Measurements from ENCODE around the gene USP20.

USP20 gene

DNA sequence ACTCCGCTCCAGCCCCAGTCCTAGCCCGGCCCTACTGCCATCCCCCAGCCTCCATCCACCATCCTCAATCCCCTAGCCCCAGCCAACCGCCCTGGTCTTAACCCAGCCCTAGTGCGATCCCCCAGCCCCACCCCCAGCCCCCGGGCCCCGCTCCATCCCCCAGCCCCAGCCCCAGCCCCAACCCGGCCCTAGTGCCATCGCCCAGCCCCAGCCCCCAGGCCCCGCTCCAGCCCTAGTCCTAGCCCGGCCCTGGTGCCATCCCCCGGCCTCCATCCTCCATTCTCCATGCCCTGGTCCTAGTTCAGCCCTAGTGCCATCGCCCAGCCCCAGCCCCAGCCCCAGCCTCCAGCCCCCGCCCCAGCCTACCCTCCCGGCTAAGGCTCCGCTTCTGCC lies 11.7 kb upstream of the USP20 start:
- no peak for DNase-seq (ENCODE audit: low read depth in 2 of 2)

- DNase-seq (ENCODE audit: low read depth in 2 of 2), result peak; percentile 80 to 86
Observed at GRCh38 chr9:129823935-129824601, 11.2 kb upstream of the USP20 start, which contains the start of gene TOR1A. Gene TOR1A, minus strand, starts transcription at chr9:129824136. Its CDS starts 51 bp downstream, at chr9:129824085.

DNA sequence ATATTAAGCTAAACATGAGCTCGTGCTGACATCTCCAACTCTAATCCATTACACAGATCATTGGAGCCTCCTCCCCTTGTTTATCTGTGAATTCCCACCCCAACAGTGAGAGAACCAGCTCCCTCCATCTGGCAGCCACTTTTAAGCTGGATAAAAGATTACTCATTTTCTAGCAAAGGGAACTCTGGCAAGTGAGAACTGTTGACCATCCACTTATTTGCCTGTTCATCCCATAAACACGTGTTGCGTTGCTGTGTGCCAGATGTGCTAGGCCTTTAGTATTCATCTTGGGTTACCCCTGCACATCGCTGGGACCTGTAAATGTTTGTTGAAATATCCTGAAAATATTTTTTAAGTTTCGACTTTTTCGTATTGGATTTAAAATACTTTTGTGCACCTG lies 8.9 kb upstream of the USP20 start:
- DNase-seq (ENCODE audit: low read depth in 2 of 2), result no peak

GRCh38 chr9:129826759-129827158 lies 8.5 kb upstream of the USP20 start:
- DNase-seq (ENCODE audit: low read depth in 2 of 2), result no peak

- no peak for DNase-seq (ENCODE audit: low read depth in 2 of 2)
Observed at GRCh38 chr9:129828051-129828450, 7.2 kb upstream of the USP20 start.

DNA sequence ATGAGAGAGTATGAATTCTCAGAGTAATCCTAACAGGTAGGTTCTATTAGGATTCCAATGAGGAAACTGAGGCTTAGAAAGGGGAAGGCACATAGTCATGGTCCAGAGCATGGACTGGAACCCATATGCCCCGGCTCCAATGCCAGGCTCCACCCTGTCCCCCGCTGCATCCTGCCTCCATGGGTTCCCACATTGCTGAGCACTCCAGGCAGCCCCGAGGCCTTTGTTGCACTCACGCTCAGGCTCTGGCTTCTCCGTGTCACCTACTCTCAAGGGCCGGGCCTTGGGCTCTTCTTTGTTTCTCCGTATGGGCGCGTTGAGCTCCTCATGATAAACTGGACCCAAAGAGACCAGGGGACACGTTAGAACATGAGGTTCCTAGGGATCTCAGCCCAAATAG lies 6.3 kb upstream of the USP20 start:
- DNase-seq (ENCODE audit: low read depth in 2 of 2), result no peak

DNA sequence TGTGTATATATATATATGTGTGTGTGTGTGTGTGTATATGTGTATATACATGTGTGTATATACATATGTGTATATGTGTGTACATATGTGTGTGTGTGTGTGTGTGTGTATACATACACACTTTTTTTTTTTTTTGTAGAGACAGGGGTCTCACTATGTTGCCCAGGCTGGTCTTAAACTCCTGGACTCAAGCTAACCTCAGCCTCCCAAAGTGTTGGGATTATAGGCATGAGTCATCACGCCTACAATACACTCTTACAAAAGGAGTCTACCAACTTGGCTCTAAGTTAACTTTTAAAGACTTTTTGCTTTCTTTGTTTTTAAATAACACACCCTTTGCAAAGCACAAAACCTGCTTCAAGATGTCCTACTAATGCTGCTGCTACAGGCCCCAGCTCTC lies 2.3 kb upstream of the USP20 start:
- no peak for DNase-seq (ENCODE audit: low read depth in 2 of 2)

- no peak for DNase-seq (ENCODE audit: low read depth in 2 of 2)
Observed at GRCh38 chr9:129834489-129835127, 650 bp upstream of the USP20 start.

GRCh38 chr9:129835860-129836223 lies 584 bp downstream of the USP20 start:
- no peak for DNase-seq (ENCODE audit: low read depth in 2 of 2)

- no peak for DNase-seq (ENCODE audit: low read depth in 2 of 2)
Observed at GRCh38 chr9:129836311-129837007, 1.2 kb downstream of the USP20 start.

- DNase-seq (ENCODE audit: low read depth in 2 of 2), result no peak
Observed at GRCh38 chr9:129838707-129839259, 3.5 kb downstream of the USP20 start.

DNA sequence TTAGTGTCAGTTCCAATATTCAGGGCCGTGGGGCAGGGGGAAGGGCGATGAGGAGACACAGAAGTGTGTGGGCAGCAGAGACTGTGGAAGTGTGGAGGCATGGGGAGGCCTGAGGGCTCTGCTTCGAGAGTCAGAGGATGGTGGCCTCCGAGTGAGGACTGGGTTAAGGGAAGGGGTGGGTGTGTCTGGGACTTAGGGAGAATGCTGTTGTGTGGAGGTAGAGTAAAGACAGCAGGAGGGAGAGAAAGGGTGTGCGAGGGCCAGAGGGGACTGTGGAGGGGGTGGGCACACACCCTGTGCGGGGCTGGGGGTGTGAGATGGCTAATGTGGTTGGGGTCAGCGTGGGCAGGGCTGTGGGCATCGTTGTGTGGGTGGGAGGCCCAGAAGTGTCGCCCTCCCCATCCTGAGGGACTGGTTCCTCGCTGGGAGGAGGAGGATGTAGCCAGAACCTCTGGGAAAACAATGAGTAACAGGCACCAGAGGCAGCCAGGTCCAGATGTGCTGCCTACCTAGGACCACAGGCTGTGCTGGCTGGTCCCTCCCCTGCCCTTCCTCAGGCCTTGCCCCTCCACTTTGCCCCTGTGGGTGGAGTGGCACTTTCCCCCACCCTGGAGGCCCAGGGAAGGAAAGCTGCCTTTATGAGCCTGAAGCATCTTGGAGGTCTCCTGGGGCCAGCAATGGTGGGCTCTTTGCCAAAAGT lies 4.2 kb downstream of the USP20 start:
- no peak for DNase-seq (ENCODE audit: low read depth in 2 of 2)

- DNase-seq (ENCODE audit: low read depth in 2 of 2), result no peak
Observed at GRCh38 chr9:129840034-129840433, 4.8 kb downstream of the USP20 start.

DNA sequence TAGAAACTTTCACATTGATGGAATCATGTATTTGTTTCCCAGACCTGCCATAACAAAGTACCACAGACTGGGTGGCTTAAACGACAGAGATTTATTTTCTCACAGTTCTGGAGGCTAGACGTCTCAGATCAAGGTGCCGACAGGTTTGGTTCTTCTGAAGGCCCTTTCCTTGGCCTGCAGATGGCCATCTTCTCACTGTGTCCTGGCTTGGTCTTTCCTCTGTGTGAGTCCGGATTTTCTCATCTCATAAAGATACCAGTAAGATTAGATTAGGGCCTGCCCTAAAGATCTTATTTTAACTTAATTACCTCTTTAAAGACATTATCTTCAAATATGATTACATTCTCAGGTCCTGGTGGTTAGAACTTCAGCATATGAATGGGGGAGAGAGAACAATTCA lies 5.8 kb downstream of the USP20 start:
- DNase-seq (ENCODE audit: low read depth in 2 of 2), result no peak

DNA sequence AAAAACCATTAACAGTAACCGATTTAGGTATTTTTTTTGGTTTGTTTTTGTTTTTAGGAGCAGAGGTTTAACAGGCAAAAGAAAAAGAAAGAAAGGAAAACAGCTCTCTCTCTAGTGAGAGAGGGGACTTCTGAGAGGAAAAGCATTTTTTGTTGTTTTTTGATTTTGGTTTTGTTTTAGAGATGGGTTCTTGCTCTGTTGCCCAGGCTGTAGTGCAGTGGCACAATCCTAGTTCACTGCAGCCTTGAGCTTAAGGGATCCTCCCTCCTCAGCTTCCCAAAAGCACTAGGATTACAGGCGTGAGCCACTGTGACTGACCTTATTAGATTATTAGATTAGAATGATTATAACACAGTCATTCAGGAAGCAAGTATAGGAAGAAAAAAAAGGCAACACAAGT lies 10.1 kb downstream of the USP20 start:
- DNase-seq (ENCODE audit: low read depth in 2 of 2), result no peak

GRCh38 chr9:129848712-129849441 lies 13.6 kb downstream of the USP20 start:
- no peak for DNase-seq (ENCODE audit: low read depth in 2 of 2)

DNA sequence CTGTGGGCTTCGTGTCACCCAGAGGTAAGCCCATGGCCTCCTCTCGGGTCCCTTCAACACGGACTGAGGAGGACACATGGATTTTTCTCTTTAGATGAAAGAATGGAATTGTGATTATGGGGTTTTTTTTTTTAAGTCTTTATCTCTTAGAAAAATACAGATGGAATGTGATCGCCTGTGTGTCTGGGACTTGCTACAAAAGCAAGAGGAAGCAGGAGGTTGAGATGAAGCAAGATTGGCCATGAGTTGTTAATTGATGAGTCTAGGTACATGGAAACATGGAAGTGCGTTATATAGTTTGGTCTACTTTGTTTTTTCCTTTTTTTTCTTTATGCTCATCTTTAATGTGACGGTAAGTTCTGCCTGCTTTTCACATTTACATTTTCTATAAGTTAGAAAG lies 14.6 kb downstream of the USP20 start:
- DNase-seq (ENCODE audit: low read depth in 2 of 2), result no peak

DNA sequence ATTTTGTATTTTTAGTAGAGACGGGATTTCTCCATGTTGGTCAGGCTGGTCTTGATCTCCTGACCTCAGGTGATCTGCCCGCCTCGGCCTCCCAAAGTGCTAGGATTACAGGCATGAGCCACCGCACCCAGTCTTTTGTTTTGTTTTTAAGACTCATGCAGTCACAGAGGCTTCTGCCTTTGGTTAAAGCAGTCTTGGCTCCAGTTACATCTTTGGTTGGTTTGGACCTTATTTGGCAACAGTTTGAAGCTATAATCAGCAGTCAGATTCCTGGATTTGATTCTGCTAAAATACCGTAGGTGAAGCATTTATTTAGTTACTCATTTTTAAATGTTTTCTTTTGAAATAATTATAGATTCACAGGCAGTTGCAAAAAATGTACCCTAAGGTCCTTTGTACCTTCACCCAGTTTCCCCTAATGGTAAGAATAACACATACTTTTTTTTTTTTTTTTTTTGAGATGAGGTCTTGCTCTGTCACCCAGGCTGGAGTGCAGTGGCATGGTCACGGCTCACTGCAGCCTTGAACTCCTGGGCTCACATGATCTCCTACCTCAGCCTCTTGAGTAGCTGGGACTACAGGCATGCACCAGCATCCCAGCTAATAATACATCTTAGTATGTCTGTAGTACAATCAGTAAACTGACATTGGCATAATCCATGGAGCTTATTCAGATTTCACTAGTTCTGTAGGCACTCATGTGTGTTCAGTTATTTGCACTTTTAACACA lies 15.7 kb downstream of the USP20 start:
- DNase-seq (ENCODE audit: low read depth in 2 of 2), result no peak

- no peak for DNase-seq (ENCODE audit: low read depth in 2 of 2)
Observed at GRCh38 chr9:129851821-129852220, 16.6 kb downstream of the USP20 start.

DNA sequence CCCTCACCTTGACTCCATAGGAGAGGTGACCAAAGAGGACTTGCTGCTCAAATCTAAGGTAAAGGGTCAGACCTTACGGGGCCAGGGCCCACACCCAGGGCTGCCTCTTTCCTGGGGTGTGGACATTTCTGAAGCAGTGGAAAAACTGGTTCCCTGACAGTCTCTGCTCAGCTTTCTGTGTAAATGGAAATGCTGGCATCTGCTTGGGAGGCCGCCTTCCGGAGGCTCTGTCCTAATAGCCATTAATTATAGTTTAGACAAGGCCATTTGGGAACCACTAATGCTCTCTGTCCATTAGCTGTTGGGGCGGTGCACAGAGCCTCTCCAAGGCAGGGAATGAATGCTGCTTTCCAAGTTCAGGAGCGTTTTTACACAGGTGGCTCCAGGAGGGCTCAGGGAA lies 17.3 kb downstream of the USP20 start:
- no peak for DNase-seq (ENCODE audit: low read depth in 2 of 2)

- no peak for DNase-seq (ENCODE audit: low read depth in 2 of 2)
Observed at GRCh38 chr9:129853614-129854013, 18.4 kb downstream of the USP20 start.

Data from stimulated activated CD8-positive, alpha-beta memory T cell treated with anti-CD3 and anti-CD28 coated beads, Interleukin-15, amount 100 ng/mL, for 4 hours (primary cell).